H1 (cell line): Measurements from ENCODE around the gene GNAQ. TPM values are rescaled to one million over a fixed set of nuclear protein-coding genes. Genes with fewer than 3 reads are reported as not detected.

ENCODE experiments used
- CTCF ChIA-PET: fragments of 300-600 bp; sonication (Branson Sonifier 250); formaldehyde crosslinking; loops from one replicate; lab custom pipeline; 2021; ENCODE audit not compliant: partially characterized antibody; lab: Charles Lee
- POLR2A ChIA-PET: fragments of 300-600 bp; sonication (Branson Sonifier 250); formaldehyde crosslinking; loops from one replicate; lab custom pipeline; 2021; ENCODE audit warnings: inconsistent platforms; ENCODE audit not compliant: partially characterized antibody; lab: Charles Lee
- DNase-seq, 2 experiments: peaks; one replicate each; pipeline versions ENCODE4 v3.0.0 to v3.0.0-alpha.2; 2010 to 2022; ENCODE audit warnings: low spot score in 2 of 2, low read depth in 1 of 2, mixed read lengths in 1 of 2
- FAIRE-seq: peaks from 2 replicates; lab custom pipeline; 2011; peaks lifted over from hg19 to GRCh38; lab: Jason Lieb, UNC
- H2AFZ ChIP-seq: 2 replicates; pipeline ENCODE4 v1.8.1; 2012; ENCODE audit warnings: low read length, inconsistent platforms
- H2AK5ac ChIP-seq: 2 replicates; pipeline ENCODE4 v1.6.1; 2013; ENCODE audit warnings: low read depth, low read length
- H2BK120ac ChIP-seq: replicated peaks from 2 replicates; pipeline ENCODE3; 2013; ENCODE audit warnings: low read depth, low read length, inconsistent platforms
- H2BK12ac ChIP-seq: 2 replicates; pipeline ENCODE4 v1.6.1; 2013; ENCODE audit warnings: low read depth, low read length
- H2BK15ac ChIP-seq: 2 replicates; pipeline ENCODE4 v1.6.1; 2013; ENCODE audit warnings: low read length
- H2BK20ac ChIP-seq: 2 replicates; pipeline ENCODE4 v1.6.1; 2013; ENCODE audit warnings: low read length
- H2BK5ac ChIP-seq: 2 replicates; pipeline ENCODE4 v1.6.1; 2013; ENCODE audit warnings: low read depth, low read length
- H3K14ac ChIP-seq: 2 replicates; pipeline ENCODE4 v1.6.1; 2013; ENCODE audit warnings: inconsistent platforms; ENCODE audit not compliant: insufficient read length
- H3K18ac ChIP-seq: 2 replicates; pipeline ENCODE4 v1.6.1; 2013; ENCODE audit warnings: low read length; ENCODE audit errors: extremely low read depth
- H3K23ac ChIP-seq: 2 replicates; pipeline ENCODE4 v1.6.1; 2013; ENCODE audit warnings: inconsistent platforms; ENCODE audit not compliant: insufficient read length
- H3K23me2 ChIP-seq: 2 replicates; pipeline ENCODE4 v1.6.1; 2013; ENCODE audit warnings: low read depth, low read length
- H3K27ac ChIP-seq: 2 replicates; pipeline ENCODE4 v1.6.1; 2011; ENCODE audit warnings: low read depth, low read length, inconsistent platforms
- H3K27me3 ChIP-seq, 4 experiments: replicated peaks in 1 of 4; 1 replicate in 1 of 4; 2 replicates in 3 of 4; pipeline versions ENCODE4 v1.6.1 to v1.8.1; 2011 to 2013; ENCODE audit warnings: low read length in 3 of 4, mild to moderate bottlenecking in 3 of 4, inconsistent platforms in 2 of 4, mixed read lengths in 2 of 4, moderate library complexity in 1 of 4; ENCODE audit not compliant: control insufficient read depth in 3 of 4, insufficient read depth in 3 of 4; ENCODE audit errors: extremely low read depth in 1 of 4
- H3K36me3 ChIP-seq, 4 experiments: 2 replicates each; pipeline versions ENCODE4 v1.6.1 to v1.8.1; 2011 to 2013; ENCODE audit warnings: mild to moderate bottlenecking in 4 of 4, low read length in 3 of 4, moderate library complexity in 2 of 4, control low read depth in 1 of 4, inconsistent platforms in 1 of 4; ENCODE audit not compliant: insufficient read depth in 4 of 4, control insufficient read depth in 2 of 4
- H3K4ac ChIP-seq: replicated peaks from 2 replicates; pipeline ENCODE3; 2013; ENCODE audit warnings: low read length, low read depth, mixed read lengths, inconsistent platforms; ENCODE audit not compliant: insufficient read length
- H3K4me1 ChIP-seq, 4 experiments: replicated peaks in 1 of 4; 1 replicate in 1 of 4; 2 replicates in 3 of 4; pipeline versions ENCODE4 v1.6.1 to v1.8.1; 2011 to 2013; ENCODE audit warnings: low read length in 3 of 4, inconsistent platforms in 2 of 4, mixed read lengths in 1 of 4; ENCODE audit not compliant: insufficient read depth in 4 of 4, control insufficient read depth in 3 of 4
- H3K4me2 ChIP-seq, 2 experiments: 2 replicates each; pipeline versions ENCODE4 v1.6.1 to v1.8.1; 2011 to 2013; ENCODE audit warnings: low read depth in 2 of 2, low read length in 2 of 2, control low read depth in 1 of 2, inconsistent platforms in 1 of 2, mild to moderate bottlenecking in 1 of 2; ENCODE audit not compliant: insufficient read depth in 1 of 2
- H3K4me3 ChIP-seq, 4 experiments: fragments of 200-600, 300-600 bp in 1 of 4; sonication (generic), shearing (Covaris generic), sonication (Bioruptor Twin) in 1 of 4; 2 replicates each; pipeline versions ENCODE4 v1.5.1 to v1.8.1; 2011 to 2016; ENCODE audit warnings: low read length in 4 of 4, low read depth in 3 of 4, control low read depth in 2 of 4, inconsistent platforms in 2 of 4, mild to moderate bottlenecking in 2 of 4, mixed read lengths in 1 of 4, moderate library complexity in 1 of 4; ENCODE audit not compliant: insufficient read depth in 2 of 4; ENCODE audit errors: extremely low read depth in 1 of 4
- H3K56ac ChIP-seq: replicated peaks from 2 replicates; pipeline ENCODE3; 2013; ENCODE audit warnings: low read depth, mild to moderate bottlenecking, mixed read lengths, low read length, inconsistent platforms; ENCODE audit not compliant: insufficient read length
- H3K79me1 ChIP-seq: 2 replicates; pipeline ENCODE4 v1.6.1; 2013; ENCODE audit warnings: low read depth, low read length, control low read depth
- H3K79me2 ChIP-seq, 2 experiments: 2 replicates each; pipeline versions ENCODE4 v1.6.1 to v1.8.1; 2012 to 2013; ENCODE audit warnings: low read length in 2 of 2, mild to moderate bottlenecking in 2 of 2, inconsistent platforms in 1 of 2; ENCODE audit not compliant: insufficient read depth in 2 of 2, control insufficient read depth in 1 of 2
- H3K9ac ChIP-seq, 4 experiments: replicated peaks in 1 of 4; 1 replicate in 1 of 4; 2 replicates in 3 of 4; pipeline versions ENCODE4 v1.6.1 to v1.8.1; 2011 to 2013; ENCODE audit warnings: low read depth in 3 of 4, low read length in 3 of 4, control low read depth in 2 of 4, mild to moderate bottlenecking in 2 of 4, moderate library complexity in 2 of 4, inconsistent platforms in 1 of 4; ENCODE audit errors: extremely low read depth in 1 of 4
- H3K9me3 ChIP-seq, 2 experiments: 2 replicates each; pipeline versions ENCODE4 v1.6.1 to v1.8.1; 2012 to 2013; ENCODE audit warnings: mild to moderate bottlenecking in 2 of 2, moderate library complexity in 2 of 2, control low read depth in 1 of 2, inconsistent platforms in 1 of 2, low read depth in 1 of 2, low read length in 1 of 2, mixed read lengths in 1 of 2; ENCODE audit not compliant: insufficient read depth in 2 of 2
- H4K20me1 ChIP-seq, 2 experiments: replicated peaks in 1 of 2; 2 replicates each; pipeline versions ENCODE3 to v1.8.1; 2011 to 2013; ENCODE audit warnings: inconsistent platforms in 2 of 2, low read length in 2 of 2, mild to moderate bottlenecking in 1 of 2; ENCODE audit not compliant: insufficient read depth in 2 of 2, control insufficient read depth in 1 of 2
- H4K5ac ChIP-seq: 2 replicates; pipeline ENCODE4 v1.6.1; 2013; ENCODE audit warnings: low read length, low read depth, mixed read lengths, inconsistent platforms; ENCODE audit not compliant: insufficient read length
- H4K8ac ChIP-seq: 2 replicates; pipeline ENCODE4 v1.8.0; 2013; ENCODE audit warnings: mild to moderate bottlenecking, moderate library complexity, low read length, inconsistent platforms; ENCODE audit not compliant: insufficient read depth; ENCODE audit errors: extremely low read depth
- H4K91ac ChIP-seq: replicated peaks from 2 replicates; pipeline ENCODE3; 2013; ENCODE audit warnings: low read length, mixed read lengths, inconsistent platforms; ENCODE audit not compliant: insufficient read length
- CHD2 ChIP-seq: IDR thresholded peaks from 2 replicates; pipeline ENCODE4 v1.6.1; 2012; ENCODE audit warnings: low read length, improper control_type of control experiment
- FOSL1 ChIP-seq: IDR thresholded peaks from 2 replicates; pipeline ENCODE4 v1.6.1; 2011; ENCODE audit warnings: mild to moderate bottlenecking, low read depth, low read length, moderate library complexity; ENCODE audit not compliant: insufficient read depth
- GABPA ChIP-seq: IDR thresholded peaks from 2 replicates; pipeline ENCODE4 v1.6.1; 2011; ENCODE audit warnings: mild to moderate bottlenecking, low read length, moderate library complexity, borderline replicate concordance; ENCODE audit not compliant: insufficient read depth
- HDAC2 ChIP-seq, 2 experiments: fragments of 300-600 bp in 1 of 2; sonication (generic) in 1 of 2; IDR thresholded peaks; 2 replicates each; pipeline ENCODE4 v1.6.1; 2011 to 2012; ENCODE audit warnings: low read depth in 2 of 2, low read length in 2 of 2, mild to moderate bottlenecking in 2 of 2, moderate library complexity in 2 of 2, borderline replicate concordance in 1 of 2, inconsistent platforms in 1 of 2
- HDAC6 ChIP-seq: IDR thresholded peaks from one replicate; pipeline ENCODE4 v1.7.1; 2012; ENCODE audit warnings: low read depth, mild to moderate bottlenecking, inconsistent platforms, low read length, moderate library complexity
- KDM5A ChIP-seq: fragments of 200-600 bp; IDR thresholded peaks from 2 replicates; pipeline ENCODE4 v1.7.1; 2012; ENCODE audit warnings: mild to moderate bottlenecking, low read length, inconsistent platforms, mixed read lengths
- NRF1 ChIP-seq: IDR thresholded peaks from 2 replicates; pipeline ENCODE4 v1.6.1; 2011; ENCODE audit warnings: mild to moderate bottlenecking, low read depth, low read length, improper control_type of control experiment
- RFX5 ChIP-seq: IDR thresholded peaks from 2 replicates; pipeline ENCODE4 v1.6.1; 2011; ENCODE audit warnings: low read depth, low read length, improper control_type of control experiment, borderline replicate concordance
- RXRA ChIP-seq: IDR thresholded peaks from 2 replicates; pipeline ENCODE4 v1.6.1; 2011; ENCODE audit warnings: low read depth, mild to moderate bottlenecking, low read length, moderate library complexity; ENCODE audit not compliant: insufficient read depth
- SAP30 ChIP-seq: fragments of 300-600 bp; sonication (generic); IDR thresholded peaks from 2 replicates; pipeline ENCODE4 v1.7.1; 2012; ENCODE audit warnings: low read length, moderate library complexity, mild to moderate bottlenecking, inconsistent platforms; ENCODE audit not compliant: insufficient read depth, insufficient replicate concordance
- SP4 ChIP-seq: IDR thresholded peaks from 2 replicates; pipeline ENCODE4 v1.6.1; 2012; ENCODE audit warnings: low read length, inconsistent platforms
- SUZ12 ChIP-seq: fragments of 200-600 bp; sonication (generic); IDR thresholded peaks from 2 replicates; pipeline ENCODE4 v1.6.1; 2012; ENCODE audit warnings: mild to moderate bottlenecking, inconsistent platforms, low read length, moderate library complexity, mixed read lengths
- TBP ChIP-seq: IDR thresholded peaks from 2 replicates; pipeline ENCODE4 v1.6.1; 2011; ENCODE audit warnings: low read depth, low read length, improper control_type of control experiment
- TCF12 ChIP-seq: IDR thresholded peaks from 2 replicates; pipeline ENCODE4 v1.6.1; 2011; ENCODE audit warnings: low read depth, mild to moderate bottlenecking, low read length
- whole genome bisulfite sequencing, 2 experiments: shearing (Covaris generic) in 1 of 2; methylation state at CpG; one replicate each; pipeline versions ENCODE4 v1.1.6 to v1.1.7; 2013 to 2015; ENCODE audit warnings: low lambda C conversion rate in 2 of 2, mixed read lengths in 2 of 2, inconsistent platforms in 1 of 2, low coverage in 1 of 2, missing lambda C conversion rate in 1 of 2; ENCODE audit not compliant: insufficient replicate concordance in 2 of 2, insufficient coverage in 1 of 2, insufficient read length in 1 of 2; ENCODE audit errors: extremely low coverage in 1 of 2, missing lambda C conversion rate in 1 of 2; 5-methylcytosine and 5-hydroxymethylcytosine counted together
- polyA plus RNA-seq, 7 experiments: library from polyadenylated mRNA; depleted of rRNA in 3 of 7; stranded (reverse) in 5 of 7; unstranded in 2 of 7; fragments of >200 nt in 5 of 7; fragments of 200-250 nt in 2 of 7; gene quantifications; 1 replicate in 5 of 7; 2 replicates in 1 of 7; 4 replicates in 1 of 7; pipeline versions ENCODE4 v1.2.1 to v1.2.3, GENCODE V29; 2011 to 2013; ENCODE audit warnings: missing spikeins in 2 of 7, mixed read lengths in 2 of 7
- total RNA-seq: library from RNA; stranded (reverse); fragmentation: NEBNext Ultra II Directional; extraction: Animal tissue kit (Norgen Biotek cat#: 25700); gene quantifications from 2 replicates; pipeline ENCODE4 v1.2.1, GENCODE V29; 2021

The GNAQ gene
- total and polyA plus RNA-seq, 2 of the 8 experiments (the other 6 are each of a cell fraction or from before 2014, with no cell fraction given), result 22.8 to 63.8 TPM

GRCh38 chr9:77819657-77820056 is 212.0 kb downstream of the GNAQ start:
- Histone ChIP-seq H3K4me1 (no peaks in the 10 kb centered on the region), H4K91ac (no peak overlapping the region), H2BK15ac (no peak overlapping the region), H4K5ac (no peak overlapping the region), H3K27ac (no peak overlapping the region), H3K36me3 (peaks cover 0 to 3% (median 0%) of the 10 kb centered on the region in 4 experiments; a peak in 1 of 8 replicates), H2BK5ac (no peak overlapping the region), H3K4ac (no peak overlapping the region), H3K56ac (no peak overlapping the region), H3K23me2 (no peaks in the 10 kb centered on the region), H4K8ac (no peak overlapping the region), H3K79me1 (no peaks in the 10 kb centered on the region; the same call in 1 of the 2 replicates), H2BK120ac (no peak overlapping the region), H2AK5ac (no peak overlapping the region), H3K4me2 (no peak overlapping the region), H4K20me1 (no peaks in the 10 kb centered on the region), H2BK20ac (no peak overlapping the region), H3K23ac (no peak overlapping the region), H3K18ac (no peak overlapping the region), H3K9ac (no peak overlapping the region), H2AFZ (no peak overlapping the region), H3K79me2 (no peaks in the 10 kb centered on the region; a peak in 1 of 4 replicates), H3K14ac (no peak overlapping the region), H3K27me3 (no peaks in the 10 kb centered on the region), H3K9me3 (no peaks in the 10 kb centered on the region), H2BK12ac (no peak overlapping the region), H3K4me3 (no peak overlapping the region)
- ChIA-PET CTCF (interaction anchor here (0.7 kb wide), 1 partner anchor 11 kb away, joined by 4 read pairs; no protein-coding TSS in a partner anchor), POLR2A (no interaction called here)
- 94% methylated on average over 1 of the region's 1 CpG; no CpG with 5 or more reads in 1 of the 2 experiments for WGBS, 2 experiments
- DNase-seq (no peak), FAIRE-seq (no peak)
- TF ChIP-seq CHD2 (no peak), KDM5A (no peak), TBP (no peak), GABPA (no peak), RFX5 (no peak), HDAC2 (IDR thresholded peaks at IDR 0.05; ENCODE audit: borderline replicate concordance in 1 of 2, low read depth in 2 of 2, low read length in 2 of 2) (no peak), HDAC6 (no peak), SAP30 (no peak), FOSL1 (no peak), NRF1 (no peak), RXRA (no peak), SUZ12 (no peak), SP4 (no peak), TCF12 (no peak)
